ENCODE measurements around the gene RASL10A.

RASL10A gene

DNA sequence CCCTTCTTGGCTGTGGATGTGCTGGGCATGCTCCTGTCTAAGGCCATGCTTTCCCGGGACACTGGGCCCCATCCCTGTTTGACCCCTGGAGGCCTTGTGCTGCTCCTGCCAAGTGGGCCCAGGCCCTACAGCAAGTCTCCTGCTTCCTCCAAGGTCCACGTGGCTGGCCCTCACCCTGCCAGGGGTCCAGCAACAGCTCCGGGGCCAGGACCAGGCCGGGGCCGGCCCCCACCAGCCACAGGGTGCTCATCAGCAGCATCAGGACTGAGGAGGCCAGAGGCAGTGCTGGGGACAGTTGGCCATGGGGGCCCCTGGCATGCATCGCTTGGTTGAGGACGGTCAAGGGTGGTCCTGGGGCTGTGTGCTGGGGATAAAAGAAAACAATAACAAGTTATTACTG, 50.2 kb downstream of the RASL10A start:
- no peak overlapping the region for H3K4me3 ChIP-seq (ENCODE audit: low read length)
- DNase-seq (ENCODE audit: low read depth) = no peak
- TF ChIP-seq, protein P1, sequence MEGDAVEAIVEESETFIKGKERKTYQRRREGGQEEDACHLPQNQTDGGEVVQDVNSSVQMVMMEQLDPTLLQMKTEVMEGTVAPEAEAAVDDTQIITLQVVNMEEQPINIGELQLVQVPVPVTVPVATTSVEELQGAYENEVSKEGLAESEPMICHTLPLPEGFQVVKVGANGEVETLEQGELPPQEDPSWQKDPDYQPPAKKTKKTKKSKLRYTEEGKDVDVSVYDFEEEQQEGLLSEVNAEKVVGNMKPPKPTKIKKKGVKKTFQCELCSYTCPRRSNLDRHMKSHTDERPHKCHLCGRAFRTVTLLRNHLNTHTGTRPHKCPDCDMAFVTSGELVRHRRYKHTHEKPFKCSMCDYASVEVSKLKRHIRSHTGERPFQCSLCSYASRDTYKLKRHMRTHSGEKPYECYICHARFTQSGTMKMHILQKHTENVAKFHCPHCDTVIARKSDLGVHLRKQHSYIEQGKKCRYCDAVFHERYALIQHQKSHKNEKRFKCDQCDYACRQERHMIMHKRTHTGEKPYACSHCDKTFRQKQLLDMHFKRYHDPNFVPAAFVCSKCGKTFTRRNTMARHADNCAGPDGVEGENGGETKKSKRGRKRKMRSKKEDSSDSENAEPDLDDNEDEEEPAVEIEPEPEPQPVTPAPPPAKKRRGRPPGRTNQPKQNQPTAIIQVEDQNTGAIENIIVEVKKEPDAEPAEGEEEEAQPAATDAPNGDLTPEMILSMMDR (conservative IDR thresholded peaks at IDR 0.05; ENCODE audit: low read depth, low read length) = no peak

DNA sequence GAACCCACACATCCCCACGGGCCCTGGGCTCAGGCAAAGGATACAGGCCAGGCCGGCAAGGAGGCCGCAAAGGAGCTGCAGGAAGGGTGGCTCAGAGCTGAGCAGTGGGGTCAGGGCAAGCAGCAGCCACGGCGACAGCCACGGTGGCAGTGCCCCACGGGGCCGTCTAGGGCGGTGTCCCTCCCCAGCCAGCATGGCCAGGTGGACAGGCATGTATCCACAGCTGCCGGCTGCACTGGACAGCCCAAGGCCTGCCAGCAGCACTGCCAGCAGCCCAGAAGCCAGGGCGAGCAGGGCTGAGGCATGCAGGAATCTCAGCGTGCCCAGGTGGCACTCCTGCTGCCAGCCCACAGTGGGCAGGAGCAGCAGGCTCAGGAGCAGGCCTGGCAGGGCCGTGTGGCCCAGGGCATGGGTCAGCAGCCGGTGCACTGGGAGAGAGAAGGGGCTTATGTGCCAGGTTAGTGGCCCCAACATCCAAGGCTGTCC, 51.7 kb downstream of the RASL10A start:
- TF ChIP-seq, protein P1 (conservative IDR thresholded peaks at IDR 0.05; ENCODE audit: low read depth, low read length) = no peak
- no peak for DNase-seq (ENCODE audit: low read depth)
- no peak overlapping the region for H3K4me3 ChIP-seq (ENCODE audit: low read length)
